Right atrium auricular region (tissue), 2 donors: Measurements from ENCODE around the gene SDC3. TPM values are rescaled to one million over a fixed set of nuclear protein-coding genes. Genes with fewer than 3 reads are reported as not detected.
"Not testable (repeated sequence)": the region's sequence is repeated elsewhere in the genome, so short reads cannot be mapped to it uniquely, and the experiment has no call there.

Experiments
- DNase-seq: peaks from one replicate; pipeline ENCODE4 v3.0.0-alpha.2; 2019; ENCODE audit warnings: low spot score
- H3K27ac ChIP-seq, 2 donors: fragments of 200-600 bp; sonication (generic); 1 replicate in 1 of 2; 2 replicates in 1 of 2; pipeline ENCODE4 v1.5.1; 2016 to 2019
- H3K27me3 ChIP-seq, 2 donors: fragments of 200-600 bp; sonication (generic); one replicate each; pipeline versions ENCODE4 v1.5.1 to v1.6.0; 2017 to 2019
- H3K36me3 ChIP-seq: fragments of 200-600 bp; sonication (generic); one replicate; pipeline ENCODE4 v1.5.1; 2016
- H3K4me1 ChIP-seq, 2 donors: fragments of 200-600 bp; sonication (generic); one replicate each; pipeline versions ENCODE4 v1.5.1 to v1.6.0; 2017 to 2019
- H3K4me3 ChIP-seq, 2 donors: fragments of 200-600 bp; sonication (generic); 1 replicate in 1 of 2; 2 replicates in 1 of 2; pipeline ENCODE4 v1.5.1; 2017 to 2019; ENCODE audit warnings: mild to moderate bottlenecking in 1 of 2, moderate library complexity in 1 of 2
- H3K9me3 ChIP-seq, 2 donors: fragments of 200-600 bp; sonication (generic); one replicate each; pipeline ENCODE4 v1.5.1; 2019
- CTCF ChIP-seq, 2 donors: fragments of 200-600 bp; sonication (generic); IDR thresholded peaks; one replicate each; pipeline ENCODE4 v1.5.1; 2019; ENCODE audit warnings: antibody characterized with exemption in 2 of 2
- total RNA-seq, 2 donors: library from RNA; depleted of rRNA; stranded (reverse); fragments of >200 nt; gene quantifications; one replicate each; pipeline ENCODE4 v1.1.0, GENCODE V29; 2016

Gene SDC3
- total RNA-seq, 2 donors from 2014 or later: 15.9 to 43.8 TPM

- Histone ChIP-seq H3K27me3 (no peaks in the 10 kb centered on the region), H3K4me3 (no peak overlapping the region), H3K9me3 (no peaks in the 10 kb centered on the region), H3K36me3 (peaks cover 79% of the 10 kb centered on the region), H3K4me1 (no peaks in the 10 kb centered on the region), H3K27ac (no peak overlapping the region)
- no peak for DNase-seq
- no peak for TF ChIP-seq CTCF (IDR thresholded peaks at IDR 0.05)
Measured at GRCh38 chr1:30950700-30951099, 42.1 kb upstream of the SDC3 start.

GRCh38 chr1:30950053-30950452, 41.5 kb upstream of the SDC3 start:
- Histone ChIP-seq H3K27me3 (no peaks in the 10 kb centered on the region), H3K9me3 (no peaks in the 10 kb centered on the region), H3K36me3 (peaks cover 83% of the 10 kb centered on the region), H3K27ac (no peak overlapping the region), H3K4me3 (no peak overlapping the region), H3K4me1 (no peaks in the 10 kb centered on the region)
- no peak for TF ChIP-seq CTCF (IDR thresholded peaks at IDR 0.05)
- no peak for DNase-seq

- not testable (repeated sequence) for H3K27me3 ChIP-seq, H3K9me3 ChIP-seq, H3K4me1 ChIP-seq, H3K4me3 ChIP-seq, DNase-seq, H3K27ac ChIP-seq
- H3K36me3 ChIP-seq: peaks cover 83% of the 10 kb centered on the region
Measured at GRCh38 chr1:30949487-30949838, 40.9 kb upstream of the SDC3 start.

- H3K27me3 ChIP-seq, H3K27ac ChIP-seq, DNase-seq, H3K4me1 ChIP-seq, H3K4me3 ChIP-seq, H3K9me3 ChIP-seq: not testable (repeated sequence)
- peaks cover 83% of the 10 kb centered on the region for H3K36me3 ChIP-seq
Measured at GRCh38 chr1:30948813-30949486, 40.4 kb upstream of the SDC3 start.

- Histone ChIP-seq H3K4me1 (no peaks in the 10 kb centered on the region), H3K36me3 (peaks cover 83% of the 10 kb centered on the region), H3K9me3 (no peaks in the 10 kb centered on the region), H3K4me3 (no peak overlapping the region), H3K27ac (no peak overlapping the region), H3K27me3 (no peaks in the 10 kb centered on the region)
- no peak for DNase-seq
- no peak for TF ChIP-seq CTCF (IDR thresholded peaks at IDR 0.05)
Measured at GRCh38 chr1:30948278-30948677, 39.7 kb upstream of the SDC3 start.

GRCh38 chr1:30947212-30947611, 38.7 kb upstream of the SDC3 start:
- no peak overlapping the region for H3K27ac ChIP-seq
- no peak for TF ChIP-seq CTCF (IDR thresholded peaks at IDR 0.05)
- no peak for DNase-seq
- H3K9me3 ChIP-seq: no peaks in the 10 kb centered on the region
- no peaks in the 10 kb centered on the region for H3K4me1 ChIP-seq
- H3K36me3 ChIP-seq: peaks cover 85% of the 10 kb centered on the region
- no peak overlapping the region for H3K4me3 ChIP-seq
- H3K27me3 ChIP-seq: no peaks in the 10 kb centered on the region

GRCh38 chr1:30942326-30942963, 33.9 kb upstream of the SDC3 start:
- H3K36me3 ChIP-seq: peaks cover 88% of the 10 kb centered on the region
- DNase-seq: no peak
- no peak overlapping the region for H3K27ac ChIP-seq
- no peak for TF ChIP-seq CTCF (IDR thresholded peaks at IDR 0.05)
- no peaks in the 10 kb centered on the region for H3K27me3 ChIP-seq
- H3K4me1 ChIP-seq: no peaks in the 10 kb centered on the region
- no peaks in the 10 kb centered on the region for H3K9me3 ChIP-seq
- no peak overlapping the region for H3K4me3 ChIP-seq
